HG02981 (cell line): Measurements from ENCODE around the gene RCL1.
"Not testable (repeated sequence)": the region's sequence is repeated elsewhere in the genome, so short reads cannot be mapped to it uniquely, and the experiment has no call there.

Source experiments
- ATAC-seq: cut with Tn5 transposase; IDR thresholded peaks from one replicate; pipeline ENCODE4 v1.9.1; 2021; ENCODE audit warnings: mild to moderate bottlenecking, moderate library complexity; ENCODE audit not compliant: unreplicated experiment

RCL1 gene

DNA sequence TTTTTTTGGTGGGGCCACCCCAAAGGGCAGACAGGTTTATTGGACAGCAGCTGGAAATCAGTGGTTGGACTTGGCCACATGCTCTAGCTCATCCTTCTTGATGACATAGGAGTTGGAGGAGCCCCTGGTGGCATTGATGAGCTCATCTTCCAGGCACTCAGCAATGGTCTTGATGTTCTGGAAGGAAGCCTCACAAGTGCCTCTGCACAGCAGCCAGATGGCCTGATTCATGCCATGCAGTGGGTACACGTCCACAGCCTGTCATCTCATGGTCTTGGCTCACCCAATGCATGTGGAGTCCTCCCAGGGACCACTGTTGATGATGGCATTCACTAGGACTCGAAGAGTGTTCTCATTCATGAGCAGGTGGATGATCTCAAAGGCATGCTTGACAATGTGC, 11.3 kb upstream of the RCL1 start:
- ATAC-seq = no peak

DNA sequence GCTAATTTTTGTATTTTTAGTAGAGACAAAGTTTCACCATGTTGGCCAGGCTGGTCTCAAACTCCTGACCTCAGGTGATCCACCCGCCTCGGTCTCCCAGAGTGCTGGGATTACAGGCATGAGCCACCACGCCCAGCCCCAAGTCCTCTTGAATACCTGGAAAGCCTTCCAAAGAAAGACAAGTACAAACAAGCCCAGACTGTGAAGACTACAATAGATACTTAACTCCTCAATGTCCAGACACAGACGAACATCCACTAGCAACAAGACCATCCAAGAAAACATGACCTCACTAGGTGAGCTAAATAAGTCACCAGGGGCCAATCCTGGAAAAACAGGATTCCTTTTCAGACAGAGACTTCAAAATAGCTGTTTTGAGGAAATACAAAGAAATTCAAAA, 9.6 kb upstream of the RCL1 start:
- not testable (repeated sequence) for ATAC-seq

DNA sequence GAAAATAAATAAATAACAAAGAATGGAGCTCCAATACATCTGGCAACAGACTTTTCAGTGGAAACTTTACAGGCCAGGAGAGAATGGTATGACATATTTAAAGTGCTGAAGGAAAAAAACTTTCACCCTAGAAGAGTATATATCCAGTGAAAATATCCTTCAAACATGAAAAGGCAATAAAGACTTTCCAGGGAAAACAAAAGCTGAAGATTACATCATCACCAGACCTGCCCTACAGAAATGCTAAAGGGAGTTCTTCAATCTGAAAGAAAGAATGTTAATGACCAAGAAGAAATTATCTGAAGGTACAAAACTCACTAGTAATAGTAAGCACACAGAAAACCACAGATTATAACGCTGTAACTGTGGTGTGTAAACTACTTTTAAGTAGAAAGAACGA, 8.3 kb upstream of the RCL1 start:
- ATAC-seq = no peak

DNA sequence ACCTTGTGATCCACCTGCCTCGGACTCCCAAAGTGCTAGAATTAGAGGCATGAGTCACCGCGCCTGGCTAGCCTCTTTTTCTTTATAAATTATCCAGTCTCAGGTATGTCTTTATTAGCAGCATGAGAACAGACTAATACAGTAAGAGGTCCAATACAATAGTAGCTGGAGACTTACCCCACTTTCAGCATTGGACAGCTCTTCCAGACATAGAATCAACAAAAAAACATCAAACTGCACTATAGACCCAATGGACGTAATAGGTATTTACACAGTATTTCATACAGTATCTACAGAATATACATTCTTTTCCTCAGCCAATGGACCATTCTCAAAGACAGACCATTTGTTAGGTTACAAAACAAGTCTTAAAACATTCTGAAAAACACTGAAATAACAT, 6.1 kb upstream of the RCL1 start:
- ATAC-seq = no peak

DNA sequence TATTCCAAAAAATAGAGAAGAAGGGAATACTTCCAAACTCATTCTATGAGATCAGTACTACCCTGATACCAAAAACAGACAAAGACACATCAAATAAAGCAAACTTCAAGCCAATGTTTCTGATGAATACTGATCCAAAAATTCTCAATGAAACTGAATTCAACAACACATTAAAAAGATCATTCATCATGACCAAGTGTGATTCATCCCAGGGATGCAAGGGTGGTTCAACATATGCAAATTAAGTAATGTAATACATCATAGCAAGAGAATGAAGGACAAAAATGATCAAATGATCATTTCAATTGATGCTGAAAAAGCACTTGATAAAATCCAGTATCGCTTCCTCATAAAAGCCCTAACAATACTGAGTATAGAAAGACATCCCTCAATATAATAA, 4.9 kb upstream of the RCL1 start:
- ATAC-seq = no peak

DNA sequence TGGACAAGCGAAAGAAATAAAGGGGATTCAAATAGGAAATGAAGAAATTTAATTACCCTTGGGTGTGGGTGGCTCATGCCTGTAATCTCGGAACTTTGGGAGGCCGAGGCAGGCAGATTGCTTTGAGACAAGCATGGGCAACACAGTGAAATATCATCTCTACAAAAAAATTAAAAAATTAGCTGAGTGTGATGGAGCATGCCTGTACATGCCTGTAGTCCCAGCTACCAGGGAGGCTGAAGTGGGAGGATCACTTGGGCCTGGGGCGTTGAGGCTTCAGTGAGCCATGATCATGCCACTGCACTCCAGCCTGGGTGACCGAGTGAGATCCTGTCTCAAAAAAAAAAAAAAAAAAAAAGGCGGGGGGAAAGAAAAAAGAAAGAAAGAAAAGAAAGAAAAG, 4.0 kb upstream of the RCL1 start:
- no peak for ATAC-seq

DNA sequence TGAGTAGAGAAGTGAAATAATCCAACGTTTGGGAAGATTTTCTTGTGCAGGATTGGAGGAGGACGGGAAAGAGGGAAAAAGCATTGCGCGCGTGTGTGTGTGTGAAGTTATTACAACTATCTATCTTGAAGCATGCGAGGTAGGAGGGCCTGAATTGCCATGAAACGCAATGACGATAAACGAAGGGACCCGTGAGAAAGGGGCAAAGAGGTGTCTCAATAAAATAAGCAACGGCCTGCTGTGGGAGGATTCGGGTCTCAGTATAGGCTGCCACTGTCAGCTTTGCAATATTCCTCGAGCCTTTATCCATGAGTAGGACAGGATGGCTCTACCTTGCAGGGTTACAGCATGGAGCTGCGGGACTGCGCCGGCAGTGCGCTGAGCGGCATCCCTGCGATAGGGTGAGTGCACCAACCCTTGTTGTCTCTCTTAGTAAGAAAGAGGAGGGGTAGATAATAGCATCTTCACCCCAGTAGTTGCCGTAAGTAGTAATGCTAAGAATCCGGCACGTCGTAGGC, 631 bp upstream of the RCL1 start:
- ATAC-seq = peak; percentile 36

DNA sequence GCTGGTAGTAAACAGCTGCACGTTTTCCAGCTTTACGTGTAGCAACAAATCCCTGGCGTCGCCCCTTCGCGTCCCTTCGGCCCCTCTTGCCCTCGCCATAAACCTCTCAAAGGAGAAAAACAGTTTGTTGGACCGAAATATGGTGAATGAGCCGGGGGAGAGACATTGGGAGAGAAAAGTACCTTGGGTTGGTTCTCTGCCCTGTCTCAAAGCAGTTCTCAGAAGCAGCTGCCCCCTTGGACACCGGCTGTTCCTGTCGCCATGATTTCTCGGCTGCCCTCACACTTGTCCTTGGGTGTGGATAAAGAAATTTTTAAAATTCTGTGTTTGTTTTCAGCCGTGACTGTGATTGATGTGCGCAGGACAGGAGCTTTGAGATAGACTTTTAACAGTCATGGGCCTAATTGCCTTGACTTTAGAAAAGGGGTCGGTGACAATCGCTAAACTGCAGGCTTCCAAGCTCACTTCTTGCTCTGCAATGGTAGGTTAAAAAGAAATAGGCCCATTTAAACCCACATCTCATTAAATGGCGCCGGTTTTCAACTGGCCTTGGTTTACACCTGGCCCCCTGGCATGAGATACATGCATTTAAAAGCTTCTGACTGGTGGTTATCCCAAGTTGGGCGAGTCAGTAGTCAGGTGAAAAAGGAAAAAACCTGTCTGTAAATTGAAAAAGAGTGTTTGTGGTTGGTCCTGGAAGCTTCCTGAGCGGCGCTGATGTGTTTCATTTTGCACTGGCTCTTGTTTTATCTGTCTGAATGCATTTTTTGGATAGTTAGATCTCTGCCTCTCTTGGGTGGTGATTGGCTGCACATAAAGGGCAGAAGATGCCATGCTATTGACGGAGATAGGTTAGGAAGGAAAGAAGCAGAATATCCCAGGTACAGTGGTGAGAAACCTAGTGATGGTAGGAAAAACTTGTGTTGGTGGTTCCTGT, 983 bp downstream of the RCL1 start:
- ATAC-seq = no peak

DNA sequence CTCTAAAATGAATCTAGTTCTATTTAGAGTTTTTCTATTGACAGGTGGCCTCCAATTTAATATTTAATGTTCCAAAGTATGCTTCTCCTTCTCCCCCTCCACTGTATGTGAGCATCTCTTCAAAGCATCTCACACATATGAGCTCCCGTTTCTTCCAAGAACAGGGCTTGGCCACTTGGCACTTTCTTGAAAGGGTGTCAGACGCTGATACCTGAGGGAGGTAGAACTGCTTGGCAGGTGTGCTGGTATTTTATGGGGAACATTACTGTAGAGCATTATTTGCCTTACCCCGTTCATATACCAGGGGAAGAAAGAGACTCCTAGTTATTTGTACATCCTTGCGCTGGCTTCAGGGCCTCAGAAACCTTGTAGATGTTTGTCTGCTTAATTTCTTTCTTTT, 1.9 kb downstream of the RCL1 start:
- ATAC-seq = no peak

DNA sequence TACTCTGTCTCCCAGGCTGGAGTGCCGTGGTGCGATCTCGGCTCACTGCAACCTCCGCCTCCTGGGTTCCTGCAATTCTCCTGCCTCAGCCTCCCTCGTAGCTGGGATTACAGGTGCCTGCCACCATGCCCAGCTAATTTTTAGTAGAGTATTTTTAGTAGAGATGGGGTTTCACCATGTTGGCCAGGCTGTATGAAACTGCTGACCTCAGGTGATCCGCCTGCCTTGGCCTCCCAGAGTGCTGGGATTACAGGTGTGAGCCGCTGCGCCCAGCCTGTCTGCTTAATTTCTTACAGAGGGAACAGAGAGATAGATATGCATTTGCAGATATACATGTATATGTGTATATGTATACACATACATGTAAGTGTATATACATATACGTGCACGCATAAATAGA, 2.4 kb downstream of the RCL1 start:
- not testable (repeated sequence) for ATAC-seq

DNA sequence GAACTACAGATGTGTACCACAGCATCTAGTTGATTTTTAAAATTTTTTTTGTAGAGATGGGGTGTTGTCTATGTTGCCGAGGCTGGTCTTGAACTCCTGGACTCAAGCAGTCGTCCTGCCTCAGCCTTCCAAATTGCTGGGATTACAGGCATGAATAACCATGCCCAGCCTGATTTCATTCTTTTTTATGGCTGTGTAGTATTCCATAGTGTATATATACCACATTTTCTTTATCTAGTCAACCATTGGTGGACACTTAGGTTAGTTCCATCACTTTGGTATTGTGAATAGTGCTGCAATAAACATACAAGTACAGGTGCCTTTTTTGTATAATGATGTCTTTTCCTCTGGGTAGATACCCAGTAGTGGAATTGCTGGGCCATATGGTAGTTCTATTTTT, 3.8 kb downstream of the RCL1 start:
- ATAC-seq = no peak

DNA sequence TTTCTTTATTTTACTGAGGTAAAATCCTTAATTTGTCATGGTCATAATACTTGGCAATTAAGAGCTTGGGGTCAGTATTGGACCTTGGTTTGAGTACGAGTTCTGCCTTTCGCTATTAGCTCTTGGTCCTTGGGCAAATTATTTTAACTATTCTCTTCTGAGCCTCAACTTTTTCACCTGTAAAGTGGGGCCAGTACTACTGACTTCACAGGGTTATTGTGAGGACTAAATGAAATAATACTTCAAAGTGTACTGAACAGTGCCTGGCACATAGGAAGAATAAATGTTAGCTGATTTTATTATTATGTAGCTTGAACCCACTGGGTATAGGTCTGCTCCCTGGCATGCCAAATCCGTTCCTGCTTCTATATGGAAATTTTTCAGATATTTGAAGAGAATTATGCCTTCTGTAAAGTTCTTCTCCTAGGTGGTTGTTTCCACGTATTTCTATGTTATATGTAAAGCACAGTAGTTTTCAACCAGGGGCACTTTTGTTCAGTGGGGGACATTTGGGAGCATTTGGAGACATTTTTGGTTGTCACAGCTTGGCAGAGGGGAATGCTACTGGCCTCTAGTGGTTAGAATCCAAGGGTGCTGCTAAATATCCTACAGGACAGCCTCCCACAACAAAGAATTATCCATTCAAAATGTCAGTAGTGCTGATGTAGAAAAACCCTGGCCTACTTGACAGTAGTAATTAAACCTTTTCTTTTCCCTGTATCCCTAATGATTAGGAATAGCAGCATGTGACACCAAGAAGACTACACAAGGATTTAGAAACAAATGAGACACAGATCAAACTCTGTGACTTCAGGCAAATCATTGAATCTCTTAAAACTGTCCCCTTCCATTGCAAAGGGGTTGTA, 4.5 kb downstream of the RCL1 start:
- ATAC-seq = no peak

DNA sequence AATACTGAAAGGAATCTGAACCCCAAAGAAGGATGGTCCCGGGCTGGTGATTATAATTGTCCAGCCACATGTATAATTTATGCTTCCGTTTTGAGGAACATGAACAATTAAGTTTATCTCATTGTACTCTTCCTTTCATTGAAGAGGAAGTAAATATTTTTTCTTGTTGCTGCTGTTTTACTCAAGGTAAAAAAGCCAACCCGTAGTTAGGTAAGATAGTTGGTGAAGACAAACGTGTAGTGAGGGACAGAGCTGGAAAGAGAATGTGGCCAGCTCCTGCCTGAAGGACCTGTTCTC, 5.1 kb downstream of the RCL1 start:
- no peak for ATAC-seq

DNA sequence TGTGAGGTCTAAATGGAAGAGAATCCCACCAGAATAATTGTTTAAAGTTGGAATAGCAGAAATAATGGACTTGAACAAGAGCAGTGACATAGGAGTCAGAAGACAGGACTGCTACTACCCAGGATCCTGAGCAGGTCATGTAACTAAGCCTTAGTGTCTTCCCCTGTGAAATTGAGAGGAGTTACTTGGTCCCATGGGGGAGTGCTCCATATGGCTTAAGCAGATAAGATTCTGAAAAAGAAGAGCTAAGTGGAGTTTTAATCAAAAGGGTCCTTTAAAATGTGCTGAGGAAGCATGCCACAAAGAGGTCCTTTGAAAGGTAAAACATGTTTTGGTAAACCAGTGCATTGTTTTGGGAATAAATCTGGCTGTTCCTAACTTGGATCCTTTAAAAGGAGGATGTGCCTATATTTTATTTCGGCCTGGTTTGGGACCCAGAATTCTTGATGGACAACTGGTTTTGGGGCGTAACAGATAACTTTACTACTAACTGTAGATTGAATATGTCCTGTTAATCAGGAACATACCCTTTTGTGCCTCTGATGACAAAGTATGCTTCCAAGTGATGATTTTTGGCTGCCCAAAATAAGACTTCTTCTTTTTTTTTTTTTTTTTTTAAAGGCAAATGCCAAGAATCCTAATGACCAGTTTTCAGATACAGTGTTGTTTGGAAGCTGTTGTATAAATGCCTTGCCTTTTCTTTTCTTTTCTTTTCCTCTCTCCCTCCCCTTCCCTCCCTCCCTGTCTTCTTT, 5.7 kb downstream of the RCL1 start:
- ATAC-seq = no peak

DNA sequence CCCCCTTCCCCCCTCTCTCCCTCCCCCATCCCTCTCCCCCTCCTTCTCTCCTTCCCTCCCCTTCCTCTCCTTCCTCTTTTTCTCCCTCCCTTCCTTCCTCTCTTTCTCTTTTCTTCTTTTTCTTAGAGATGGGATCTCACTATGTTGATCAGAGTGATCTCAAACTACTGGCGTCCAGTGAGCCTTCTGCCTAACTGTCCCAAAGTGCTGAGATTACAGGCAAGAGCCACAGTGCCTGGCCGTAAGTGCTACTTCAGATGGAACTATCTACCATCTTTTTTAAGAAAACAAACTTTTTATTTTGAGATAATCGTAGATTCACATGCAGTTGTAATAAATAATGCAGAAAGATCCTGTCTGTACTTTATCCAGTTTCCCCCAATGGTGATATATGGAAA, 6.3 kb downstream of the RCL1 start:
- ATAC-seq = no peak

DNA sequence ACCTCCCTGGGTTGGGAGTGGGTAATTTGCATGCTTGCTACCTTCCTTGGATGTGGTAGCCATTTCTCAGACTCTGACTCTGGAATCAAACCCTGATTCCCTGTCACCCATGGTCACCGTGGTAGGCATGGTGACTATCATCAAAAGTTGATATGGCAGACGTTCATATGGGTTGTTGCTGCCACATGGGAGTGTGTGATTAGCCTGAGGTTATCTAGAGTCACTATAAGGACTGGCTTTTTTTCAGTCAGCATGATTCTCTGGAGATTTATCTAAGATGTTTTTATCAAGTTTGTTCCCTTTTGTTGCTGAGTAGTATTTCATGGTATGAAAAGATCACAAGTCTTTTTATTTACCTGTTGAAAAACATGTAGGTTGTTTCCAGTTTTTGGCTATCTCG, 7.0 kb downstream of the RCL1 start:
- ATAC-seq = no peak

DNA sequence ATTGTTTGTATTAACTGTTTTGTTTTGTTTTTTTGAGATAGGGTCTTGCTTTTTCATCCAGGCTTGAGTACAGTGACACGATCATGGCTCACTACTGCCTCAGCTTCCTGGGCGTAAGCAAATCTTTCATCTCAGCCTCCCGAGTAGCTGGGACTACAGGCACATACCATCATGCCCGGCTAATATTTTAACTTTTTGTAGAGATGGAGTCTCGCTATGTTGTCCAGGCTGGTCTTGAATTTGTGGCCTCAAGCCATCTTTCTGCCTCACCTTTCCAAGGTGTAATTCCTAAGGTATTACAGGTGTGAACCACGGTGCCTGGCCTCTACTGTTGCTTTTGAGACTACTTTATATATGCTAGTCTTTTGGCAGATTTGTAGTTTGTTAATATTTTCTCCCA, 8.4 kb downstream of the RCL1 start:
- ATAC-seq = no peak

DNA sequence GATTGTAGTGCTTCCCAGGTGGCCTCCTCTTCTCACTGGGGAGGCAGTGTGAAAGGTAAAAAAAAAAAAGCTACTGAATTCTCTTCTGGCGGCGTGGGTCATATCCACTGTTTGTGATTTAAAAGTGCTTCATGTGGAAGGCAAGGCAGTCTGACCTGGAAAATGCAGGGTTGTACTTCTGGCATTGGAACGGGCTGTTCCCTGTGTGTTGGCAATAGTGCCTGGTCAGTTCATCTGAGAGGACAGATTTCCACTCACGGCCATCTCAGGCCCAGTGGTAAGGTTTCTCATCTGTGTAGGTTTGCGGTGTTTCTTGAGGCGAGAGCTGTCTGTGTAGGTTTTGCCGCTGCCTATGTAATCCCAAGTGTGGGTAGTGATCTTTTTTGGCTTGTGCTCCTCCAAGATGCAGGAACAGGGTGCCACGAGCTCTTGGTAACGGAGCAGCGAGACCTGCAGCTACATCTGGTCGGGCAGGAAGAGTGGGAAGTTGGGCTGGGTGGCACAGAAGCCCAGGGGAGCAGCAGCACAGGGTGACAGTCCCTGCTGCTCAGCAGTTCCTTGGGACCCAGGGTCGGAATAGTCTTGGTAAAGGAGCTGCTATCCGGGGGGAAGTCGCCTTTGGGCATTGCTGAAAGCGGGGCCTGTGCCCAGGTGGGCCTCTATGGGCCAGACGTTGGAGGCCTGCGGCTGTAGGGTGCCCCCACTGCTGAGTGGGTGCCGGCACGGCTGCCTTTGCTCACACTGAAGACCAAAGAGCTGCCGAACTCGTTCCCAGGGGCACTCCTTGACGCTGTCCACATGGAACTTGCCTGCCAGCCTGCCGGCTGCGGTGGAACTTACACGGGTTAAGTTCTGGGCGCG, 11.2 kb downstream of the RCL1 start:
- ATAC-seq = no peak

DNA sequence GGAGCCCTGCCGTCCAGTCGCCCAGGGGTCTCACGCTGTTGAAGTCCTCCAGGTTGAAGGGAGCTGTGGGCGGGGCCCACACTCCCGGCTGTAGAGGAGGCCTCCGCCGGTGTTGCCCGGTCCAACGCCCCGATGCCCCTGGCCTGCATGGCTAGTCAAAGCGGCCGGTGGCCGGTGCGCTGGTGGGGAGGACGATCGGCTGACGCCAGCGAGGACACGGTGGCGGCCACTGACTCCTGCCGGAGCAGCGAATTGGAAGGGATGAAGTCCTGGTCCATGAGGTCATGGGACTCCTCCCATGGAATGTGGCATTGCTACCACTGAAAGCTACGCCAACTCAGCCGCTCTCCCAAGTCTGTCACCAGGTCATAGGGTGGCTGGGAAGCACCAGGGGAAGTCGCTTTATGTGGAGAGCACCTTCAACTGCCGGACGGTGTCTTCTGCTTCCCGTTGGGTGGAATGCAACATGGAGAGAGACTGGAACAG, 11.8 kb downstream of the RCL1 start:
- ATAC-seq = no peak
